KBM-7 (cell line): Measurements from ENCODE around the gene CCDC88B.

Experiments
- DNase-seq: peaks from one replicate; pipeline ENCODE4 v3.0.0-alpha.2; 2015
- in situ Hi-C: fragments of 300-500 bp; cut with MboI; formaldehyde crosslinking; loops from 2 replicates; pipeline ENCODE4 v1.14.3; 2020; ENCODE audit warnings: low sequenced_read_pairs, low pct_unique_long_range_greater_than_20kb, mixed read lengths

CCDC88B gene

DNA sequence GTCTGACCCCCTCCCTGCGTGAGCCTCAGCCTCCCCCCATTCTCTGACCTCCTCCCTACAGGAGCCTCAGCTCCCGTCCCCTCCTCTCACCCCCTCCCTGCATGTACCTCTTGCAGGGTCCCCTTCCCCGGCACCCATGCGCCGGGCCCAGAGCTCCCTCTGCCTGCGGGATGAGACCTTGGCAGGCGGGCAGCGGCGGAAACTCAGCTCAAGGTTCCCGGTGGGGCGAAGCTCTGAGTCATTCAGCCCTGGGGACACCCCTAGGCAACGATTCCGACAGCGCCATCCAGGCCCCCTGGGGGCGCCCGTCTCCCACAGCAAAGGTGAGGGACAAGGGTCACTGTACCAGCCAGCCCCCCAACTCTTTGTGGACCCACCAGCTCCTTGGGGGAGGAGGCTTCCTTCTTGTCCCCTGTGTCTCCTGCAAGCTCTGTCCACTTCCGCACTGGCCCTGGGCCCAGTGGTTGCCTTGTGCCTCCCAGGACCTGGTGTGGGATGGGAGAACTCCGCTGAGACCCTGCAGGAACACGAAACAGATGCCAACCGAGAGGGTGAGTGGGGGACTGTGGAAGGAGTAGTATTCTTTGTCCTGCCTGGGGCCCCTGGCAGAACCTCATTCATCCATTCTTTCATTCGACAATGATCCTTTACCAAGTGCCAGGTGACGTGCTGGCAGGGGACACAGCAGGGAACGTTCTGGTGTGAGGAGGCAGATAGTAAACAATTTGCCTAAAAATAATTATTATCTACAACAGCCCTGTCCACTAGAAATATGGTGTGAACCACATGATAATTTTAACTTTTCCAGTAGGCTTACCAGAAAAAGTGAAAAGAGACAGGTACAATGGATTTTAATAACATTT, 15.3 kb downstream of the CCDC88B start:
- DNase-seq, result peak; percentile 84
- in situ Hi-C loops, result no loop called here

DNA sequence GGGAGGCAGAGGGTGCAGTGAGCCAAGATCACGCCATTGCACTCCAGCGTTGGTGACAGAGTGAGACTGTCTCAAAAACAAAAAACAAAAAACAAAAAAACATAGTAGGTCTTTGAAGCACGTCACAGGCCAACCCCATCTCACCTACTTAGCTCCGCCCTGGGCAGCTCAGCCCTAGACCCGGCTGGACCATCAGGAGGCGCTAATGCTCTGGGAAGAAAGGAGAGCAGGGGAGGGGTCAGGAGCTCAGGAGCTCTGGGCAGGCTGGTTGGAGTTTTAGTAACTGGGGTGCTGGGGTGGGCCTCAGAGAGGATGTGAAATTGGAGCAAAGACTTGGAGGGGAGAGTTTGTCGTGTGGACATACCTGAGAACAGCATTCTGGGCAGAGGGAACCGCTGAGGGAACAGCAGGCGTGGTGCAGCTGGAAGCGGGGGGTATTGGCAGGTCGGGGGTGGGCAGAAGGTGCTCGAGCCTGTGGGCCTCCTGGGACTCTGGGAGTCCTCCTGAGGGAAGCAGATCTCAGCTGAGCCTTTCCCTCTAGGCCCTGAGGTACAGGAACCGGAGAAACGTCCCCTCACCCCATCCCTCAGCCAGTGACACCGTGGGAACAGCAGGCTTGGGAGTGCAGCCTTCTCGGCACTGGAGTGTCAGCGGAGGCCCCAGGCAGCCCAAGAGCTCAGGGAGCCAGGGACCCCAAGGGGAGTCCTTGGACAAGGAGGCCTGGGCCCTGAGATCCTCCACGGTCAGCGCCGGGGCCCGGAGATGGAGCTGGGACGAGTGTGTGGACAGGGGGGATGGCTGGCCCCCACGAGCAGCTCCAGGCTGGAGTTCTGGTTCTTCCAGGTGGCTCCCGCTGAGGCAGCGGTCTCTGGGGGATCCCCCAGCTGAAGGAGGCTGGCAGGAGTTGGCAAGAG, 16.8 kb downstream of the CCDC88B start:
- DNase-seq, result peak; percentile 83
- in situ Hi-C loops, result no loop called here

DNA sequence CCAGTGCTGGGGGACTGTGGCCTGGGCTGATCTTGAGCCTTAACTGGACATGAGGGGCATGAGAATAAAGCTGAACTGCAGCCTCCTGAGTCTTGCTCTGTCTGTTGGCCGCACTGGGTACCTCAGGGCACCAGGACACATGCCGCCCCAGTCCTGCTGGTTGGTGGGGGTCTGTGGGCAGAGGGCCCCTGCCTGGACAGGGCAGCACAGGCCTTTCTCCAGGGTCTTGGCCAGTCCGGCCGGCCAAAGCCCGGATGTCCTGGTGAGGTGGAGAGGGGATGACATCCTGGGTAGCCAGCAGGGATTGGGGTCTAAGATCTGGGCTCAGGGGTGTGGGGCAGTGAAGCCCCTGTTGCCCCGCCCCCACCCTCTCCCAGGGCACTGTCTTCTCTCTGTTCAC, 17.4 kb downstream of the CCDC88B start:
- no peak for DNase-seq
- in situ Hi-C loops, result no loop called here

DNA sequence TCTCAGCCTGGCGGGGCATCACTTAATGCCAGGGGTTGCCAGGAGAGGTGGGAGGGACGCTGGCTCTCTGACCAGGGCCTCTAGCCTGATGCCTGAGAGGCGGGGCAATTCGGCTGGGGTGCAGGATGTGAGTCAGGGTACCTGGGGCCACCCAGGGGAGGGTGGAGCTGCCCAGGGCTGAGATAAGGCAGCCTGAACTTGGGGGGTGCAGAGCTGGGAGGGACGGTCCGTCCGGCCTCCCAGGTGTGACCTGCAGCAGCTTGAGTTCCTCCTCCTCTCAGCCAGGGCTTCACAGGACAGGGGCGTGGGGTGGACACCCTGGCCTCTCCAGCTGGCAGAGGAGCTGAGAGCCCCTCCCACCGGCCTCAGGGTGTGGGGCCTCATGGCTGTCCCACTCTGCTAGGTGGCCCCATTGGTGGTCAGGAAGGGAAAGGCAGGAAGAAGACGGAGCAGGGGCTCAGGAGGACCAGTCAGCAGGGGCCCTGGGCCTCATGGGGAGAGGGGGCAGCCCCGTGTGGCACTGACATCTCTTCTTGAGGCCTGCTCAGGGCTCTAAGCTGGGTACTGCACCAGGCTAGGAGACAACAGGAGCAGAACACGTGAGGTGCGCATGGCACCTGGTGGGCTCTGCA, 18.0 kb downstream of the CCDC88B start:
- in situ Hi-C loops, result no loop called here
- no peak for DNase-seq

DNA sequence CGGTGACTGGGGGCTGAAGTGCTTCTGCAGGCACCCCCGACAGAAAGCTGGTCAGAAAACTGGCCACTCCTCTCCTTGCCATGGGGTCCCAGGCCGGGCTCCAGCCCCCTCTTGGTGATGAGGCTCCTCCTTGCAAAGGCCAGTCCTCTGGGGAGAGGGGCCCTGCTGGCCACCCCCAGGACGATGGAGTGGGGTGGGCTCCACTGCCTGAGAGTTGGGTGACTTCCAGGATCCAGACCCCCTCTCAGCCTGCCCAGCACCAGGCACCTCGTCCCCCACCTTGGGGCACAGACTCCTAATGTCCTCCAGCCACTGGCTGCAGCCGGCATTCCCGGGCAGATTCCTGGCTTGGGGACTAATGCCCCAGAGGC, 18.5 kb downstream of the CCDC88B start:
- no peak for DNase-seq
- in situ Hi-C loops, result no loop called here

DNA sequence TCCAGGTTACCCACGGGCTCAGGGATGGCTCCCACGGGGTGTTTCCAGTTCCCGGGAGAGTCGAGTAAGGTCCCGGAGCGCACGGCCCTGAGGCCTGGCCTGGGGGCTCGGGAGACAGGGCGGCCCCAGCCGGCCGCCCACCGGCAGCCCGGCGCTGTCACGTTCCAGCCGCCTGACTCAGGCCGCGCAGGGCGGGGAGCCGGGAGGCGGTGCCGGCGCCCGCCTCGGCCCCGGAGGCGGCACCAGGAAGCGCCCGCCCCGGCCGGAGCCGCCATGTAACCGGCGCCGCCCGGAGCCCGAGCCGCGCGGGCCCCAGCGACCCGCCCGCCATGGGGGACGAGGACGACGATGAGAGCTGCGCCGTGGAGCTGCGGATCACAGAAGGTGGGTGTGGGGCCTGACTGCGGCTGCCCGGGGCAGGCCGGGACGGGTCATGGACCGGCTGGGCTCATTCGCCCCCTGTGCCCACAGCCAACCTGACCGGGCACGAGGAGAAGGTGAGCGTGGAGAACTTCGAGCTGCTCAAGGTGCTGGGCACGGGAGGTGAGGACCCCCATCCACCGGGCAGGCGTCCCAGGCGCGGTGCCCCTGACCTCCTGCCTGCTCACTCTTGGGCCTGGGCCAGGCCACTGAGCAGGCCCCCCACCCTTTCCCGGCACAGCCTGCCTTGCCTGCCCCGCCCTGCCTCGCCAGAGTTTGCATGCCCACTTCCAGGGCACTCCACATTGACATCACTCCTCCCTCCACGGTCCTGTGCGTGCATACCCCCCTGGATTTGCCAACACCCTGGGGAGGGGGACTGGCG, 19.1 kb downstream of the CCDC88B start, which contains the start of gene RPS6KA4:
Gene RPS6KA4 (plus strand): TSS at position 256 of the 805 bp plus-strand sequence. CDS start 74 bp downstream, at position 330.
- in situ Hi-C loops, result no loop called here
- peak; percentile 43 for DNase-seq

DNA sequence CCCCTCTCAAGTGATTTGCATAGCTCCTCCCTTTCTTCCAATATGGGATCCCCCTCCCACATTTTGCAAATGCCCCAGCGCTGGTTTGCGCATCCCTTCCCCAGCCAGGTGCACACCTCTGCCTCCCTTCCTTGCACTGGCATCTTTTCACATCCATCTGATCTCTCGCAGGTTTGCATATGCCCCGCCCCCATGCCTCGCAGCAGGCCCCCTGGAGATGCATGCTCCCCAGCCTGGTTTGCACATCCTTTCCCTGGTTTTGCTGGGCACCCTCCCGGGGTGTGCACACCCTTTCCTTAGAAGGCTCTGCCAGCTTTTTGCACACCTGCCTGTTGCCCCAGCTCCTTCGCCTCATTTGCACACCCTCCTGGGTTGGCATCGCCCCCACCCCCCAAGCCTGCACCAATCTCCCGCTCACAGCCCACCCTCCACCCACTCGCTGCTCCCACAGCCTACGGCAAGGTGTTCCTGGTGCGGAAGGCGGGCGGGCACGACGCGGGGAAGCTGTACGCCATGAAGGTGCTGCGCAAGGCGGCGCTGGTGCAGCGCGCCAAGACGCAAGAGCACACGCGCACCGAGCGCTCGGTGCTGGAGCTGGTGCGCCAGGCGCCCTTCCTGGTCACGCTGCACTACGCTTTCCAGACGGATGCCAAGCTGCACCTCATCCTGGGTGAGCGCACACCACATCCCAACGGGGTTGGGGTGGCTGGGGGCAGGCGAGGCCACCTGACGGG, 19.9 kb downstream of the CCDC88B start:
- no peak for DNase-seq
- in situ Hi-C loops, result no loop called here

DNA sequence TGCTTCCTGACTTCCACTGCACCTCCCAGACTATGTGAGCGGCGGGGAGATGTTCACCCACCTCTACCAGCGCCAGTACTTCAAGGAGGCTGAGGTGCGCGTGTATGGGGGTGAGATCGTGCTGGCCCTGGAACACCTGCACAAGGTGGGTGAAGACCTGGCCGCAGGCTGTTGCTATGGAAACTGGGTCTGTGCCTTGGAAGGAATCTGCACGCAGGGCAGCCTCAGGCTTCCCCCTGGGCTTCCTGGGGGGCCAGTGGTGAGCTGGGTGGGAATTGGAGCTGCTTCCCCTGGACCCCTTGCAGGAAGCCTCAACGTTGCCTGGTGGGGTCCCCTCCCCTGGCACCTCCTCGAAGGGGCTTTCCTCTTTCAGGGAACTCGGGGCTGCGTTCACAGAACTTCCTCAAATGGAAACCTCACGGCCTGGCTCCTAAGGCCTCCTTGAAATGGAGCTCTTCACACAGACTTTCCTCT, 20.5 kb downstream of the CCDC88B start:
- in situ Hi-C loops, result no loop called here
- peak; percentile 61 for DNase-seq

DNA sequence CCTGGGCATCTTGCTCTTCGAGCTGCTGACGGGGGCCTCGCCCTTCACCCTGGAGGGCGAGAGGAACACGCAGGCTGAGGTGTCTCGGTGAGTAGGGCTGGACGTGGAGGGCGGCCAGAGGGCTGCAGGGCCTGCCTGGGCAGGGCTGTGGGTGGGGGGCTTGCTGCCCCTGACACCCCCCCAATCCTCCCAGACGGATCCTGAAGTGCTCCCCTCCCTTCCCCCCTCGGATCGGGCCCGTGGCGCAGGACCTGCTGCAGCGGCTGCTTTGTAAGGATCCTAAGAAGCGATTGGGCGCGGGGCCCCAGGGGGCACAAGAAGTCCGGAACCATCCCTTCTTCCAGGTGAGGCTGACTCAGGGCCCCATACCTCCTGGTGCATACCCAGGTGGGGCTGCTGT, 21.7 kb downstream of the CCDC88B start:
- DNase-seq, result no peak
- in situ Hi-C loops, result no loop called here

DNA sequence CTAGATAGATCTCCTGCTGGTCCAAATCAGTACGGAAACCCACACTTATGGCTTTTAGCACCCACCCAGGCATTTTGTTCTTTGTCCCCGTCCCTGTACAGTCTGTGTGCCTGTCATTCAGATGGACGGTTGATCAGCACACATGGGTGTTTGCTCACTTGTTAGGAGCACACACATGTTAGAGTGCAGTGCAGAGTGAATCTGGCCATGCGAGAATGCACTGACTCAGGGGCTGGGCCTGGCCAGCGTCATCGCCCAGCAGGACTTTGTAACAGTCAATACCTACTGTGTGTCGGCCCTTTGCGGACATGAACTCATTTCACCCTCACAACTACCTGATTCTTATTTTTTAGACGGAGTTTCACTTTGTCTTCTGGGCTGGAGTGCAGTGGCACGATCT, 22.3 kb downstream of the CCDC88B start:
- no peak for DNase-seq
- in situ Hi-C loops, result no loop called here

DNA sequence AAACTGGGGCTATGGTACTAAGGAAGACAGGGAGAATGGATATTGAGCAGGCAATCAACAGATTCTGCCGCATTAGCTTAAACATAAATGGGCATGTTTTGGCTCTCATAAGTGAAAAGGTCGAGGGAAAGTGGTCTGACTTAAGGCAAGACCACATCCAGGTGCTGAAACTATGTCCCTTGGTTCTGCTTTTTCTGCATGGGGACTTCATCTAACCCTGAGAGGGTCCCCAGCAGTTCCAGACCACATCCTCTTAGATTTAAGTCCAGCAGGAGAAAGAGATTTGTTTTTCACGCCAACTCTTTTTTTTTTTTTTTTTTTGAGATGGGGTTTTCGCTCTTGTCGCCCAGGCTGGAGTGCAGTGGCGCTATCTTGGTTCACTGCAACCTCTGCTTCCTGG, 24.4 kb downstream of the CCDC88B start:
- in situ Hi-C loops, result no loop called here
- peak; percentile 32 for DNase-seq

DNA sequence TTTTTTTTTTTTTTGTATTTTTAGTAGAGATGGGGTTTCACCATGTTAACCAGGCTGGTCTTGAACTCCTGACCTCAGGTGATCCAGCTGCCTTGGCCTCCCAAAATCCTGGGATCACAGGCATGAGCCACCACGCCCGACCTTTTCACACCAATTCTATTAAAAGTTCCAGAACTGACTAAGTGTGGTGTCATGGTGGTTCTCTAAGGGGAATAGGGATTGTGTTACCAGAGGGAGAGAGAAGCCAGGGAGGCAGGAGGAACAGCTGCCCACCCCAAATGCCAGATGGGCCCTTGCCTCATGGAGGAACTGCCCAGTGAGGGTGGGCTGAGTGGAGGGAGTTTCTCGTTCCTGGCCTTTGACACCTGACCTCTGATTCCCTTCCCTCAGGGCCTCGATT, 24.9 kb downstream of the CCDC88B start:
- no peak for DNase-seq
- in situ Hi-C loops, result no loop called here

DNA sequence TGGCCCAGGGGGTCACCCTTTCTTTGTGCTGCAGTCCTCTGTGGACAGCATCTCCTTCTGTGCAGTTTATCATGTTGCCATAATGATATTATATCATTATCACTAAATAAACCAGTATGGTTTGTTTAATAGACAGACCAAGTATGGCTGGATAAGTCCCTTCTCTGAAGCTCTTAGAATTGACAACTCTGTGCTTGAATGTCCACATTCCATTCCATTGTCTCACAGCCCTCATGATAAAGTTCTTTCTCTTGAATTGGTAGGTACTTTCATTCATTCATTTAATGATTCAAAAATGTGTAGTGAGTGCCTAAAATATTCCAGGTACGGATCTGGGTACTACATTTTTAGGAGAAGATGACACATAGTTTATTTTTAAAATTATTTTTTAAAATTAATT, 26.7 kb downstream of the CCDC88B start:
- in situ Hi-C loops, result no loop called here
- no peak for DNase-seq

DNA sequence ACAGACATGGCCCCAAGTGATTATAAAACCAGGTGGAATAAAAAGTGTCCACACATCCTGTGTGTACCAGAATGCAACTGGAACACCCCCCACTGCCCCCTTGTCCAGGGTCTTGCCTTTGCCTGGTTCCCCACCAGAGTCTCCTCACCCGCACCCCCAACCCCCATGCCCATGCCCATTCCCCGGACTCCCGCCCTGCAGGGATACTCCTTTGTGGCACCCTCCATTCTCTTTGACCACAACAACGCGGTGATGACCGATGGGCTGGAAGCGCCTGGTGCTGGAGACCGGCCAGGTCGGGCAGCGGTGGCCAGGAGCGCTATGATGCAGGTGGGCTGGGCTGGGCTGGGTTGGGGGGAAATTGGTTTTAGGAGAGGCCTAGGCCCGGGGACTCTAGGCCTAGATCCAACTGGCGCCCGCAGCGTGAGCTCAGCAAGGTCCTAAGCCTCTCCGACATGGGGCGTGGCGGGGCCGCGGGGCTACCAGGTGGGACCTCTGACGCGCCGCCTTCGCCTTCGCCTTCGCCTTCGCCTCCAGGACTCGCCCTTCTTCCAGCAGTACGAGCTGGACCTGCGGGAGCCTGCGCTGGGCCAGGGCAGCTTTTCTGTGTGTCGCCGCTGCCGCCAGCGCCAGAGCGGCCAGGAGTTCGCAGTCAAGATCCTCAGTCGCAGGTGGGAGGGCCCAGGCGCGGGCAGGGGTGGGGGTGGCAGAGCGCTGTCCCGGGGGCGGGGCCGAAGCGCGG, 28.1 kb downstream of the CCDC88B start:
- no peak for DNase-seq

DNA sequence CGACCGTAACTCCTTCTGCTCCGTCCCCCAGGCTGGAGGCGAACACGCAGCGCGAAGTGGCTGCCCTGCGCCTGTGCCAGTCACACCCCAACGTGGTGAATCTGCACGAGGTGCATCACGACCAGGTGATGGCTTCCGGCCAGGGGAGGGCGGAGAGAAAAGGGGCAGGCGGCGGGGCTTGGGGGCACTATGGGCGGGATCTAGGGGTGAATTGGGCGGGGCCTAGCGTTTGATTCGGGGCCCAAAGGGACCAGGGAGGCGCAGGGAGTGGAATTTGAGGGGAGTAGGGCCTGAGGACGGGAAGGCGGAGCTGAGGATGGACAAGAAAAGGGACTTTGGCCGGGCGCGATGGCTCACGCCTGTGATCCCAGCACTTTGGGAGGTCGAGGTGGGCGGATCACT, 28.7 kb downstream of the CCDC88B start:
- no peak for DNase-seq
- in situ Hi-C loops, result no loop called here

More for the DNA sequence above, 28.1 kb downstream of the CCDC88B start:
- in situ Hi-C loops, result no loop called here

DNA sequence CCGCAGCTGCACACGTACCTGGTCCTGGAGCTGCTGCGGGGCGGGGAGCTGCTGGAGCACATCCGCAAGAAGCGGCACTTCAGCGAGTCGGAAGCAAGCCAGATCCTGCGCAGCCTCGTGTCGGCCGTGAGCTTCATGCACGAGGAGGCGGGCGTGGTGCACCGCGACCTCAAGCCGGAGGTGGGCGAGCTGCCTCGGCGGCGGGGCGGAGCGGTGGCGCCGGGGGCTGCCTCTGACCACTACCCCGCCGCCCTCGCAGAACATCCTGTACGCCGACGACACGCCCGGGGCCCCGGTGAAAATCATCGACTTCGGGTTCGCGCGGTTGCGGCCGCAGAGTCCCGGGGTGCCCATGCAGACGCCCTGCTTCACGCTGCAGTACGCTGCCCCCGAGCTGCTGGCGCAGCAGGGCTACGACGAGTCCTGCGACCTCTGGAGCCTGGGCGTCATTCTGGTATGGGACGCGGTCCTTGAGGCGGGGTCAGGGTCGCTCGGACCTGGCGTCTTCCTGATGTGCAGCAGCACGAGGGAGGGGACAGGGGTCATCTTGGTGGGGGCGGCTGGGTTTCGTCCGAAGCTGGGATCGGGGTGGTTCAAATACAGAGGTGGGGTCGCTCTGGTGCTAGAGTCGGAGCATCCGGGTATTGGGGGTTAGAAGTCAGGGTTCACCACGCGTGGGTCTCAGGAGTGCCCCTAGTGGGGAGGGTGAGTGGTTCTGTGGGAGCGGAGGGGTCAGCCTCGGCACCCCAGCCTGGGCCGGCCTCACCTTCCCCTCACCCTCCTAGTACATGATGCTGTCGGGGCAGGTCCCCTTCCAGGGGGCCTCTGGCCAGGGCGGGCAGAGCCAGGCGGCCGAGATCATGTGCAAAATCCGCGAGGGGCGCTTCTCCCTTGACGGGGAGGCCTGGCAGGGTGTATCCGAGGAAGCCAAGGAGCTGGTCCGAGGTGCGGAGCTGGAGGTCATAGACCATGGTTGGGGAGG, 29.7 kb downstream of the CCDC88B start:
- in situ Hi-C loops, result no loop called here
- DNase-seq, result no peak
